Endodermal cell (in vitro differentiated cells): Measurements from ENCODE around the gene CAMTA1. TPM values are rescaled to one million over a fixed set of nuclear protein-coding genes. Genes with fewer than 3 reads are reported as not detected.

ENCODE experiments used
- DNase-seq: peaks from one replicate; pipeline ENCODE4 v3.0.0-alpha.2; 2017
- H3K27ac ChIP-seq: 2 replicates; pipeline ENCODE4 v1.5.1; 2013; ENCODE audit warnings: mild to moderate bottlenecking, low read depth, low read length, moderate library complexity
- H3K27me3 ChIP-seq: 2 replicates; pipeline ENCODE4 v1.6.1; 2013; ENCODE audit warnings: mild to moderate bottlenecking, low read length, moderate library complexity; ENCODE audit not compliant: insufficient read depth, control insufficient read depth, poor library complexity, severe bottlenecking
- H3K36me3 ChIP-seq: 2 replicates; pipeline ENCODE4 v1.7.0; 2013; ENCODE audit warnings: mild to moderate bottlenecking, low read length, moderate library complexity; ENCODE audit not compliant: control insufficient read depth, insufficient read depth
- H3K4me1 ChIP-seq: one replicate; pipeline ENCODE4 v1.7.0; 2013; ENCODE audit warnings: low read length; ENCODE audit not compliant: control insufficient read depth, insufficient read depth
- H3K4me3 ChIP-seq: 2 replicates; pipeline ENCODE4 v1.5.1; 2013; ENCODE audit warnings: mild to moderate bottlenecking, low read length, moderate library complexity
- H3K9ac ChIP-seq: 2 replicates; pipeline ENCODE4 v1.6.1; 2013; ENCODE audit warnings: mild to moderate bottlenecking, low read length, moderate library complexity; ENCODE audit not compliant: poor library complexity, severe bottlenecking; ENCODE audit errors: extremely low read depth
- H3K9me3 ChIP-seq: 2 replicates; pipeline ENCODE4 v1.6.1; 2013; ENCODE audit warnings: mild to moderate bottlenecking, low read length, moderate library complexity; ENCODE audit not compliant: control insufficient read depth
- H3K27ac Mint-ChIP-seq: 2 replicates; pipeline ENCODE4 v1.8.0; 2020; ENCODE audit warnings: mixed read lengths
- H3K27me3 Mint-ChIP-seq: 2 replicates; pipeline ENCODE4 v1.8.0; 2021; ENCODE audit warnings: mild to moderate bottlenecking, mixed read lengths; ENCODE audit not compliant: insufficient read depth
- H3K36me3 Mint-ChIP-seq: 2 replicates; pipeline ENCODE4 v1.8.0; 2020; ENCODE audit warnings: low read depth, mixed read lengths
- H3K4me1 Mint-ChIP-seq: 2 replicates; pipeline ENCODE4 v1.8.0; 2020; ENCODE audit warnings: mixed read lengths
- H3K4me3 Mint-ChIP-seq: 2 replicates; pipeline ENCODE4 v1.8.0; 2020; ENCODE audit warnings: mild to moderate bottlenecking, moderate library complexity, mixed read lengths
- H3K9me3 Mint-ChIP-seq: 2 replicates; pipeline ENCODE4 v1.8.0; 2020; ENCODE audit warnings: mild to moderate bottlenecking, mixed read lengths
- WGBS, 2 experiments: methylation state at CpG; one replicate each; pipeline versions ENCODE4 v1.1.5 to v1.1.7; 2013; ENCODE audit warnings: missing lambda C conversion rate in 2 of 2, mixed read lengths in 1 of 2; ENCODE audit not compliant: insufficient coverage in 1 of 2, insufficient read length in 1 of 2; 5-methylcytosine and 5-hydroxymethylcytosine counted together
- total RNA-seq, 2 donors: library from RNA; stranded (reverse); fragmentation: NEBNext Ultra II Directional in 1 of 2; extraction: Animal tissue kit (Norgen Biotek cat#: 25700) in 1 of 2; gene quantifications; 2 replicates in 1 of 2; 3 replicates in 1 of 2; pipeline ENCODE4 v1.2.1, GENCODE V29; 2021
- TF ChIP-seq, protein P1 (sequence below): fragments of 200-600 bp; sonication (generic); conservative IDR thresholded peaks from 2 replicates; pipeline ENCODE4 v1.5.0; 2021; ENCODE audit warnings: antibody characterized with exemption, mild to moderate bottlenecking

CAMTA1 gene
- total RNA-seq, 2 donors from 2014 or later: 123 to 137 TPM

DNA sequence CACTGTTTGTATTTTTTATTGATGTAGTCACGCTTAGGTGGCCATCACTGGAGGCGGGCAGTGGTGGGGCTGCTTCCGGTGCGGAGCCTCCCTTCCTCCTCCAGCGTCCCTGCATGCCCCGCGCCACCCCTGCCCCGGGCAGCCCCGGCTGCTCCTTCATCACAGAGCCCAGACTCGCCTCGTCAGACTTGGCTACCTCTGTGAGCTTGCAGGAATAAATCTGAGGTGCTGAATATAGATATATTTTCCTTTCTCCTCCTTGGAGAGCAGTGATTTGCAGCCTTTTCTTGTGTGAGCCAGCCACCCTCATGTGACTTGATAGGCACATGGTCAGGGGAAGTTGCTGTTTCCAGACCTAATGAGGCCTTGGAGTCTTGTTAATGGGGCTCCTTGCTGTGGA lies 573.2 kb downstream of the CAMTA1 start:
- no peaks in the 10 kb centered on the region for H3K4me1 Mint-ChIP-seq
- WGBS, 2 experiments: 90% methylated on average over 11 of the region's 11 CpGs; no CpG with 5 or more reads in 1 of the 2 experiments
- H3K27me3 ChIP-seq: no peaks in the 10 kb centered on the region
- no peak for DNase-seq
- H3K36me3 ChIP-seq: no peaks in the 10 kb centered on the region
- no peak overlapping the region for H3K9ac ChIP-seq
- no peaks in the 10 kb centered on the region for H3K36me3 Mint-ChIP-seq
- no peak overlapping the region for H3K4me3 Mint-ChIP-seq
- no peaks in the 10 kb centered on the region for H3K4me1 ChIP-seq
- no peak overlapping the region for H3K4me3 ChIP-seq
- no peaks in the 10 kb centered on the region for H3K9me3 ChIP-seq
- H3K27ac Mint-ChIP-seq: no peak overlapping the region
- peaks cover 5% of the 10 kb centered on the region for H3K27me3 Mint-ChIP-seq
- TF ChIP-seq, protein P1, sequence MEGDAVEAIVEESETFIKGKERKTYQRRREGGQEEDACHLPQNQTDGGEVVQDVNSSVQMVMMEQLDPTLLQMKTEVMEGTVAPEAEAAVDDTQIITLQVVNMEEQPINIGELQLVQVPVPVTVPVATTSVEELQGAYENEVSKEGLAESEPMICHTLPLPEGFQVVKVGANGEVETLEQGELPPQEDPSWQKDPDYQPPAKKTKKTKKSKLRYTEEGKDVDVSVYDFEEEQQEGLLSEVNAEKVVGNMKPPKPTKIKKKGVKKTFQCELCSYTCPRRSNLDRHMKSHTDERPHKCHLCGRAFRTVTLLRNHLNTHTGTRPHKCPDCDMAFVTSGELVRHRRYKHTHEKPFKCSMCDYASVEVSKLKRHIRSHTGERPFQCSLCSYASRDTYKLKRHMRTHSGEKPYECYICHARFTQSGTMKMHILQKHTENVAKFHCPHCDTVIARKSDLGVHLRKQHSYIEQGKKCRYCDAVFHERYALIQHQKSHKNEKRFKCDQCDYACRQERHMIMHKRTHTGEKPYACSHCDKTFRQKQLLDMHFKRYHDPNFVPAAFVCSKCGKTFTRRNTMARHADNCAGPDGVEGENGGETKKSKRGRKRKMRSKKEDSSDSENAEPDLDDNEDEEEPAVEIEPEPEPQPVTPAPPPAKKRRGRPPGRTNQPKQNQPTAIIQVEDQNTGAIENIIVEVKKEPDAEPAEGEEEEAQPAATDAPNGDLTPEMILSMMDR: no peak
- H3K27ac ChIP-seq: no peak overlapping the region
- no peaks in the 10 kb centered on the region for H3K9me3 Mint-ChIP-seq

DNA sequence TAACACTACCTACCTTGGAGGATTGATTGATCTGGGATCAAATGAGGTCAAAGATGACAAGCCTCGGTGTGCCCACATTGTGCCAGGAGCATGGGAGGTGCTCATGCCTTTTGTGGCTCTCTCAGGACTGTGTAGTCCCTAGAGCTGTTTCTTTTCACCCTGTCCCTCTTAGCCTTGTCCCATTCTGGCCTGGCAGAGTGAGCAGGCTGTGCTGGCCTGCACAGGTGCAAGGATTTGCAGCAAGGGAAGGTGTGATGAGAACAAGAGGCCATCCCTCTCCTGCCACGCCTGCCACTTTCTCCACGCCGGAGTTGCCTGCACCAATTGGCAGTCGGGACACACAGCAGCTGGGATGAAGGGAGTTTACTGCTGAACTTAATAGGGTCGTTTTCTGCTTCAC lies 575.3 kb downstream of the CAMTA1 start:
- Histone ChIP-seq H3K36me3 (no peaks in the 10 kb centered on the region), H3K9me3 (no peaks in the 10 kb centered on the region), H3K27me3 (no peaks in the 10 kb centered on the region), H3K4me1 (no peaks in the 10 kb centered on the region), H3K9ac (no peak overlapping the region), H3K4me3 (no peak overlapping the region), H3K27ac (no peak overlapping the region)
- H3K27me3 Mint-ChIP-seq: peaks cover 3% of the 10 kb centered on the region
- TF ChIP-seq, protein P1: no peak
- no peak overlapping the region for H3K4me3 Mint-ChIP-seq
- peaks cover 1% of the 10 kb centered on the region for H3K9me3 Mint-ChIP-seq
- H3K27ac Mint-ChIP-seq: no peak overlapping the region
- H3K4me1 Mint-ChIP-seq: no peaks in the 10 kb centered on the region
- H3K36me3 Mint-ChIP-seq: no peaks in the 10 kb centered on the region
- no peak for DNase-seq
- WGBS, 2 experiments: 77 to 85% methylated on average over 5 to 6 of the region's 6 CpGs

DNA sequence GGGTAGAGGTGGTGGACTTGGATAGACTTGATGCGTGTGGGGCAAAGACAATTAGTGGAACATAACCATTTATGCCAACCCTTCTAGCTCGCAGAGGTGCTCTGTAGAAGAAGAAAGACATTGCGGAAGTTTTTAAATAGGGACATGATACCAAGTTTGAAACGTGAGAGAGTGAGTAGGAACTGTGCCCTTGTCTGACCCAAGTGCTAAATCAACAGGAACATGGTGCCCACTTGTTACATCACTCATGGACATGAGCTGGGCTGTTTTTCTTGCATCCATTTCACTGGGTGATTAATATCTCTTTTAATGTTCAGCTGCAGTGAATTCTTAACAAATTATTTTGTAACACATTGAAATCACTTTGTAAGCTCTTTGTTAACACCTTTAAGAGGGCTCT lies 577.7 kb downstream of the CAMTA1 start:
- Histone ChIP-seq H3K9me3 (no peaks in the 10 kb centered on the region), H3K27ac (no peak overlapping the region), H3K4me1 (no peaks in the 10 kb centered on the region), H3K36me3 (no peaks in the 10 kb centered on the region), H3K4me3 (no peak overlapping the region), H3K9ac (no peak overlapping the region), H3K27me3 (no peaks in the 10 kb centered on the region)
- Mint-ChIP-seq H3K4me3 (no peak overlapping the region), H3K36me3 (no peaks in the 10 kb centered on the region), H3K4me1 (no peaks in the 10 kb centered on the region), H3K27me3 (peaks cover 3% of the 10 kb centered on the region), H3K27ac (no peak overlapping the region), H3K9me3 (peaks cover 1% of the 10 kb centered on the region)
- TF ChIP-seq, protein P1: no peak
- WGBS, 2 experiments: 93% methylated on average over 4 of the region's 4 CpGs
- DNase-seq: no peak
